GM23338 (cell line): Measurements from ENCODE around the gene GDF11.

Experiments
- CREB1 ChIP-seq: fragments of 250-450 bp; sonication (Bioruptor Pico); IDR thresholded peaks from 2 replicates; pipeline ENCODE4 v1.5.0; 2020; ENCODE audit warnings: low read depth, mild to moderate bottlenecking, moderate library complexity
- EZH2 ChIP-seq: fragments of 200-600 bp; sonication (generic); IDR thresholded peaks from one replicate; pipeline ENCODE4 v1.8.0; 2017; ENCODE audit warnings: antibody characterized with exemption, mild to moderate bottlenecking, low read depth; ENCODE audit not compliant: unreplicated experiment
- EZH2phosphoT487 ChIP-seq: fragments of 200-600 bp; sonication (generic); IDR thresholded peaks from one replicate; pipeline ENCODE4 v1.8.1; 2018; ENCODE audit warnings: antibody characterized with exemption; ENCODE audit not compliant: unreplicated experiment
- POLR2AphosphoS5 ChIP-seq: IDR thresholded peaks from 2 replicates; pipeline ENCODE4 v1.6.1; 2016; ENCODE audit warnings: antibody characterized with exemption, low read depth
- ZNF114 ChIP-seq: fragments of 250-450 bp; sonication (Bioruptor Pico); IDR thresholded peaks from 2 replicates; pipeline ENCODE4 v1.5.0; 2020; ENCODE audit warnings: mild to moderate bottlenecking, moderate library complexity
- ZNF331 ChIP-seq: fragments of 250-450 bp; sonication (Bioruptor Pico); IDR thresholded peaks from 2 replicates; pipeline ENCODE4 v1.5.0; 2020; ENCODE audit warnings: low read depth, mild to moderate bottlenecking, moderate library complexity
- TF ChIP-seq, protein P1 (sequence below), 2 experiments: fragments of 200-600 bp in 1 of 2; sonication (generic) in 1 of 2; conservative IDR thresholded peaks; 2 replicates each; pipeline versions ENCODE4 v1.5.1 to v1.6.1; 2016 to 2017; ENCODE audit warnings: antibody characterized with exemption in 2 of 2, low read depth in 2 of 2, mild to moderate bottlenecking in 2 of 2, moderate library complexity in 1 of 2
- TF ChIP-seq, protein P2 (sequence below): IDR thresholded peaks from one replicate; pipeline ENCODE4 v1.6.1; 2018; ENCODE audit warnings: antibody characterized with exemption; ENCODE audit not compliant: unreplicated experiment
- TF ChIP-seq, protein P3 (sequence below): IDR thresholded peaks from 2 replicates; pipeline ENCODE4 v1.6.1; 2016; ENCODE audit warnings: antibody characterized with exemption

DNA sequence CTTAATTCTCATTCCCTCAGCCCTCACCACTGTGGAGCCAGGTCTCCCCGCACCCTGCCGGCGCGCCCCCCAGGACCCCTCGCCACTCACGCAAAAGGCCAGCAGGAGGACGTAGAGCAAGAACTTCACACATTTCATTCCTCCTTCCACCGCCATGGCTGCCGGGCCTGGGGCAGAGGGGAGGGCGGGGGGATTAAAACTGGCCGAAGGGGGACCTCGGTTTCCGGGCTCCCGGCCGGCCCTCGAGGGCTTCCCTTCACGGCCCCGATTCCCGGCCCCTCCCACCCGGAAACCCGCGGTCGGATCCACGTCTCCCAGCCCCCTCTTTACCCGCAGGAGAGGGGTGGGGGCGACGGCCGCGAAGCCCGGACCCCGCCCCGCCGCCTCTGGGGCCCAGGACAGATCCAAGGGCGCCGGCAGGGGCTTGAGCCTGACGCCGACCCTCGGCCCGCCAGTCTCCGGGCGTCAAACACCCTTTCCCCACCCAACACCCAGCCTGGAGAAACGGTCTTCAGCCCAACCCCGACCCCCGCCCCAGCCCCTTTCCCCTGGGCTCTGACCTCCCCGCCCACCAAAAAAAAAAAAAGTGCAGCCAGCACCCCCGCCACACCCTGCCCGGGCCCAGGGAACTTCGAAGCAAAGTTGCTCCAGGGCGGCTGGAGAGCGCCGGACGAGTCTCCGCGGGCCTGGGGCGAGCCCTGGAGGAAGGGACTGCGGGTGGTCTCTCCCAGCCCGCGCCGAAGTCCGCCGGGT, 14.6 kb upstream of the GDF11 start:
- TF ChIP-seq, protein P1, sequence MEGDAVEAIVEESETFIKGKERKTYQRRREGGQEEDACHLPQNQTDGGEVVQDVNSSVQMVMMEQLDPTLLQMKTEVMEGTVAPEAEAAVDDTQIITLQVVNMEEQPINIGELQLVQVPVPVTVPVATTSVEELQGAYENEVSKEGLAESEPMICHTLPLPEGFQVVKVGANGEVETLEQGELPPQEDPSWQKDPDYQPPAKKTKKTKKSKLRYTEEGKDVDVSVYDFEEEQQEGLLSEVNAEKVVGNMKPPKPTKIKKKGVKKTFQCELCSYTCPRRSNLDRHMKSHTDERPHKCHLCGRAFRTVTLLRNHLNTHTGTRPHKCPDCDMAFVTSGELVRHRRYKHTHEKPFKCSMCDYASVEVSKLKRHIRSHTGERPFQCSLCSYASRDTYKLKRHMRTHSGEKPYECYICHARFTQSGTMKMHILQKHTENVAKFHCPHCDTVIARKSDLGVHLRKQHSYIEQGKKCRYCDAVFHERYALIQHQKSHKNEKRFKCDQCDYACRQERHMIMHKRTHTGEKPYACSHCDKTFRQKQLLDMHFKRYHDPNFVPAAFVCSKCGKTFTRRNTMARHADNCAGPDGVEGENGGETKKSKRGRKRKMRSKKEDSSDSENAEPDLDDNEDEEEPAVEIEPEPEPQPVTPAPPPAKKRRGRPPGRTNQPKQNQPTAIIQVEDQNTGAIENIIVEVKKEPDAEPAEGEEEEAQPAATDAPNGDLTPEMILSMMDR (conservative IDR thresholded peaks at IDR 0.05; ENCODE audit: low read depth in 2 of 2): no peak
- no peak for TF ChIP-seq CREB1 (CRISPR knock-in tag)
- no peak for TF ChIP-seq EZH2phosphoT487
- no peak for TF ChIP-seq POLR2AphosphoS5
- TF ChIP-seq EZH2: no peak
- TF ChIP-seq, protein P2, sequence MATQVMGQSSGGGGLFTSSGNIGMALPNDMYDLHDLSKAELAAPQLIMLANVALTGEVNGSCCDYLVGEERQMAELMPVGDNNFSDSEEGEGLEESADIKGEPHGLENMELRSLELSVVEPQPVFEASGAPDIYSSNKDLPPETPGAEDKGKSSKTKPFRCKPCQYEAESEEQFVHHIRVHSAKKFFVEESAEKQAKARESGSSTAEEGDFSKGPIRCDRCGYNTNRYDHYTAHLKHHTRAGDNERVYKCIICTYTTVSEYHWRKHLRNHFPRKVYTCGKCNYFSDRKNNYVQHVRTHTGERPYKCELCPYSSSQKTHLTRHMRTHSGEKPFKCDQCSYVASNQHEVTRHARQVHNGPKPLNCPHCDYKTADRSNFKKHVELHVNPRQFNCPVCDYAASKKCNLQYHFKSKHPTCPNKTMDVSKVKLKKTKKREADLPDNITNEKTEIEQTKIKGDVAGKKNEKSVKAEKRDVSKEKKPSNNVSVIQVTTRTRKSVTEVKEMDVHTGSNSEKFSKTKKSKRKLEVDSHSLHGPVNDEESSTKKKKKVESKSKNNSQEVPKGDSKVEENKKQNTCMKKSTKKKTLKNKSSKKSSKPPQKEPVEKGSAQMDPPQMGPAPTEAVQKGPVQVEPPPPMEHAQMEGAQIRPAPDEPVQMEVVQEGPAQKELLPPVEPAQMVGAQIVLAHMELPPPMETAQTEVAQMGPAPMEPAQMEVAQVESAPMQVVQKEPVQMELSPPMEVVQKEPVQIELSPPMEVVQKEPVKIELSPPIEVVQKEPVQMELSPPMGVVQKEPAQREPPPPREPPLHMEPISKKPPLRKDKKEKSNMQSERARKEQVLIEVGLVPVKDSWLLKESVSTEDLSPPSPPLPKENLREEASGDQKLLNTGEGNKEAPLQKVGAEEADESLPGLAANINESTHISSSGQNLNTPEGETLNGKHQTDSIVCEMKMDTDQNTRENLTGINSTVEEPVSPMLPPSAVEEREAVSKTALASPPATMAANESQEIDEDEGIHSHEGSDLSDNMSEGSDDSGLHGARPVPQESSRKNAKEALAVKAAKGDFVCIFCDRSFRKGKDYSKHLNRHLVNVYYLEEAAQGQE: no peak
- no peak for TF ChIP-seq ZNF114
- TF ChIP-seq, protein P3, sequence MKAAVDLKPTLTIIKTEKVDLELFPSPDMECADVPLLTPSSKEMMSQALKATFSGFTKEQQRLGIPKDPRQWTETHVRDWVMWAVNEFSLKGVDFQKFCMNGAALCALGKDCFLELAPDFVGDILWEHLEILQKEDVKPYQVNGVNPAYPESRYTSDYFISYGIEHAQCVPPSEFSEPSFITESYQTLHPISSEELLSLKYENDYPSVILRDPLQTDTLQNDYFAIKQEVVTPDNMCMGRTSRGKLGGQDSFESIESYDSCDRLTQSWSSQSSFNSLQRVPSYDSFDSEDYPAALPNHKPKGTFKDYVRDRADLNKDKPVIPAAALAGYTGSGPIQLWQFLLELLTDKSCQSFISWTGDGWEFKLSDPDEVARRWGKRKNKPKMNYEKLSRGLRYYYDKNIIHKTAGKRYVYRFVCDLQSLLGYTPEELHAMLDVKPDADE: no peak
- no peak for TF ChIP-seq ZNF331
